GM23338 (cell line): ENCODE measurements around the gene CCDC191. TPM values are rescaled to one million over a fixed set of nuclear protein-coding genes. Genes with fewer than 3 reads are reported as not detected.

Experiments
- ATAC-seq: fragments of 200-7000 bp; cut with Tn5 transposase; 3 replicates; pipeline ENCODE4 v1.9.1; 2020
- DNase-seq: peaks from one replicate; pipeline ENCODE4 v3.0.0-alpha.2; 2015; ENCODE audit warnings: low spot score
- H2AFZ ChIP-seq: fragments of 200-600 bp; sonication (generic); 2 replicates; pipeline ENCODE4 v1.8.0; 2016; ENCODE audit warnings: antibody characterized with exemption, mild to moderate bottlenecking, moderate library complexity
- H3F3A ChIP-seq: fragments of 200-600 bp; sonication (generic); replicated peaks from 2 replicates; pipeline ENCODE4 v1.8.0; 2017; ENCODE audit warnings: antibody characterized with exemption, mixed run types, low read depth
- H3K27ac ChIP-seq: fragments of 200-600 bp; sonication (generic); 2 replicates; pipeline ENCODE4 v1.6.1; 2016; ENCODE audit warnings: low read depth
- H3K27me3 ChIP-seq: fragments of 200-600 bp; sonication (generic); 2 replicates; pipeline ENCODE4 v1.8.0; 2016; ENCODE audit warnings: mild to moderate bottlenecking, mixed run types, moderate library complexity; ENCODE audit not compliant: insufficient read depth
- H3K36me3 ChIP-seq: fragments of 200-600 bp; sonication (generic); 2 replicates; pipeline ENCODE4 v1.8.0; 2016; ENCODE audit warnings: mild to moderate bottlenecking; ENCODE audit not compliant: insufficient read depth
- H3K4me1 ChIP-seq: fragments of 200-600 bp; sonication (generic); 2 replicates; pipeline ENCODE4 v1.8.0; 2016; ENCODE audit warnings: mild to moderate bottlenecking, moderate library complexity; ENCODE audit not compliant: insufficient read depth
- H3K4me2 ChIP-seq: fragments of 200-600 bp; sonication (generic); 2 replicates; pipeline ENCODE4 v1.7.1; 2017; ENCODE audit warnings: mixed run types
- H3K4me3 ChIP-seq: fragments of 200-600 bp; sonication (generic); 2 replicates; pipeline ENCODE4 v1.6.1; 2016; ENCODE audit warnings: mixed run types
- H3K79me2 ChIP-seq: fragments of 200-600 bp; sonication (generic); replicated peaks from 2 replicates; pipeline ENCODE4 v1.8.0; 2017; ENCODE audit warnings: mild to moderate bottlenecking; ENCODE audit not compliant: insufficient read depth
- H3K9me2 ChIP-seq: fragments of 200-600 bp; sonication (generic); 2 replicates; pipeline ENCODE4 v1.8.0; 2017; ENCODE audit not compliant: insufficient read depth
- H4K20me1 ChIP-seq: fragments of 200-600 bp; sonication (generic); replicated peaks from 2 replicates; pipeline ENCODE4 v1.8.0; 2017; ENCODE audit warnings: mild to moderate bottlenecking; ENCODE audit not compliant: insufficient read depth
- H3K27ac Mint-ChIP-seq: 2 replicates; pipeline ENCODE4 v1.8.0; 2020; ENCODE audit warnings: inconsistent platforms, mild to moderate bottlenecking, moderate library complexity, mixed read lengths
- H3K27me3 Mint-ChIP-seq: 3 replicates; pipeline ENCODE4 v1.8.0; 2022; ENCODE audit warnings: low read depth, mild to moderate bottlenecking, moderate library complexity, mixed read lengths, inconsistent platforms; ENCODE audit not compliant: insufficient read depth, poor library complexity
- H3K36me3 Mint-ChIP-seq: 3 replicates; pipeline ENCODE4 v1.8.0; 2021; ENCODE audit warnings: low read depth, mild to moderate bottlenecking, inconsistent platforms, moderate library complexity, mixed read lengths
- H3K4me1 Mint-ChIP-seq: 3 replicates; pipeline ENCODE4 v1.8.0; 2020; ENCODE audit warnings: mild to moderate bottlenecking, inconsistent platforms, mixed read lengths
- H3K4me3 Mint-ChIP-seq: 3 replicates; pipeline ENCODE4 v1.8.0; 2021; ENCODE audit warnings: moderate library complexity, mild to moderate bottlenecking, inconsistent platforms, mixed read lengths
- H3K9me3 Mint-ChIP-seq: 3 replicates; pipeline ENCODE4 v1.8.0; 2020; ENCODE audit warnings: moderate library complexity, mild to moderate bottlenecking, inconsistent platforms, mixed read lengths
- CREB1 ChIP-seq: fragments of 250-450 bp; sonication (Bioruptor Pico); IDR thresholded peaks from 2 replicates; pipeline ENCODE4 v1.5.0; 2020; ENCODE audit warnings: low read depth, mild to moderate bottlenecking, moderate library complexity
- JUNB ChIP-seq: IDR thresholded peaks from one replicate; pipeline ENCODE4 v1.6.1; 2016; ENCODE audit warnings: antibody characterized with exemption; ENCODE audit not compliant: unreplicated experiment
- NANOG ChIP-seq: IDR thresholded peaks from 2 replicates; pipeline ENCODE4 v1.6.1; 2016; ENCODE audit warnings: antibody characterized with exemption, borderline replicate concordance
- POLR2AphosphoS5 ChIP-seq: IDR thresholded peaks from 2 replicates; pipeline ENCODE4 v1.6.1; 2016; ENCODE audit warnings: antibody characterized with exemption, low read depth
- STAT1 ChIP-seq: IDR thresholded peaks from one replicate; pipeline ENCODE4 v1.6.1; 2016; ENCODE audit warnings: antibody characterized with exemption; ENCODE audit not compliant: unreplicated experiment
- ZNF114 ChIP-seq: fragments of 250-450 bp; sonication (Bioruptor Pico); IDR thresholded peaks from 2 replicates; pipeline ENCODE4 v1.5.0; 2020; ENCODE audit warnings: mild to moderate bottlenecking, moderate library complexity
- ZNF331 ChIP-seq: fragments of 250-450 bp; sonication (Bioruptor Pico); IDR thresholded peaks from 2 replicates; pipeline ENCODE4 v1.5.0; 2020; ENCODE audit warnings: low read depth, mild to moderate bottlenecking, moderate library complexity
- polyA plus RNA-seq: library from polyadenylated mRNA; unstranded; fragments of >200 nt; fragmentation: Nextera tagmentation; extraction: Ambion mirVana; gene quantifications from 2 replicates; pipeline ENCODE4 v1.2.1, GENCODE V29; 2016
- total RNA-seq: library from RNA; depleted of rRNA; stranded (reverse); fragments of >200 nt; shearing (Covaris generic); gene quantifications from 2 replicates; pipeline ENCODE4 v1.2.3, GENCODE V29; 2014
- TF ChIP-seq, protein P1 (sequence below): IDR thresholded peaks from one replicate; pipeline ENCODE4 v1.6.1; 2018; ENCODE audit warnings: antibody characterized with exemption; ENCODE audit not compliant: unreplicated experiment
- TF ChIP-seq, protein P2 (sequence below): IDR thresholded peaks from 2 replicates; pipeline ENCODE4 v1.6.1; 2016; ENCODE audit warnings: antibody characterized with exemption
- TF ChIP-seq, protein P3 (sequence below), 2 experiments: fragments of 200-600 bp in 1 of 2; sonication (generic) in 1 of 2; conservative IDR thresholded peaks; 2 replicates each; pipeline versions ENCODE4 v1.5.1 to v1.6.1; 2016 to 2017; ENCODE audit warnings: antibody characterized with exemption in 2 of 2, low read depth in 2 of 2, mild to moderate bottlenecking in 2 of 2, moderate library complexity in 1 of 2

The CCDC191 gene
- total and polyA plus RNA-seq, 2 experiments from 2014 or later, result 2.0 to 2.9 TPM

DNA sequence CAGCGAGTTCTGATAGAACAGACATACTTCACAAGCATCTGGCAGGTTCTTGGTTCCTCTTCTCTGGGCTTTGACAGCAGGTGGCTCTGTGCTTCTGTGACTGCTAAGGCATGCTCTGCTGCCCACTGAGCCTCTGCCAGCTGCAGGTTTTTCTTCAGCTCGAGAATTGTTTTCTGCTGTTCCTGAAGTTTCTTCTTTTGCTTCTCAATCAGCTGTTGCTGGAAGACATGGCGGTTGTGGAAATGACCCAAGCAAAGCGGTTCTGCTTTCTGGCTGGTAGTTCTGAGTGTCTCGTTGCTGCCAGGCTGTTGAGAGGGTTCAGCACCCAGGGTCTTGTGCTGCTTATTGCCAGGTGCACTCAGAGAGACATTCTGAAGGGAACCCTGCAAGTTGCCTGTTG lies 50.8 kb downstream of the CCDC191 start:
- Mint-ChIP-seq H3K9me3 (peaks cover 6% of the 10 kb centered on the region; the same call in 2 of the 3 replicates), H3K27me3 (no peaks in the 10 kb centered on the region), H3K36me3 (peaks cover 4% of the 10 kb centered on the region; the same call in 1 of the 3 replicates), H3K4me1 (no peaks in the 10 kb centered on the region), H3K27ac (no peak overlapping the region), H3K4me3 (no peak overlapping the region)
- DNase-seq (no peak), ATAC-seq (no peak)
- Histone ChIP-seq H3K4me1 (no peaks in the 10 kb centered on the region), H3K4me3 (no peak overlapping the region), H2AFZ (no peak overlapping the region), H3K27me3 (no peaks in the 10 kb centered on the region), H3F3A (no peaks in the 10 kb centered on the region), H3K79me2 (no peaks in the 10 kb centered on the region), H3K4me2 (no peak overlapping the region), H3K9me2 (no peaks in the 10 kb centered on the region), H4K20me1 (no peaks in the 10 kb centered on the region), H3K36me3 (no peaks in the 10 kb centered on the region), H3K27ac (no peak overlapping the region)
- TF ChIP-seq CREB1 (CRISPR knock-in tag) (no peak), STAT1 (no peak)

DNA sequence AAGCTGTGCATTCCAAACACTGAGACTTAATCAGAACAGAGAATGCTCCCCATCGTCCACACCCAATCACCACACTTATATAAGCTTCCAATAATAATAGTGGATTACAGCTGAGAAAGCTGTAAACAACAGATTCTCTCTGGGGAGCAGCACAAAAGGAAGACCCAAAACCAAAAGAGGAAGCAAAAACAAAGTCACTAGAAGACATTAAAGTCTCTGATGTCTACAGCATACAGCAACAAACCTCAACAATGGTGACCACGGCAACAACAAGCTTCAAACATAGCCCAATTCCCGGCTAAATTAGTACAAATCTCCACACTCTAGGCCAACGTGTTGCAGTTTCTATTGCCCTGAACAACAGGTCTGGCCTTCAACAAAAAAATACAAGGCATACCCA lies 70.8 kb downstream of the CCDC191 start:
- DNase-seq (peak; percentile 17), ATAC-seq (no peak)
- H3K36me3 ChIP-seq, result no peaks in the 10 kb centered on the region
- Mint-ChIP-seq H3K4me1 (no peaks in the 10 kb centered on the region), H3K4me3 (no peak overlapping the region), H3K27ac (no peak overlapping the region), H3K9me3 (no peaks in the 10 kb centered on the region), H3K27me3 (no peaks in the 10 kb centered on the region), H3K36me3 (no peaks in the 10 kb centered on the region)
- no peaks in the 10 kb centered on the region for H4K20me1 ChIP-seq
- no peaks in the 10 kb centered on the region for H3K4me1 ChIP-seq
- no peak overlapping the region for H3K4me3 ChIP-seq
- H3K79me2 ChIP-seq, result no peaks in the 10 kb centered on the region
- H3F3A ChIP-seq, result no peaks in the 10 kb centered on the region
- H2AFZ ChIP-seq, result peak overlapping the region; percentile 88; the same call in 1 of the 2 replicates
- no peak overlapping the region for H3K27ac ChIP-seq
- no peaks in the 10 kb centered on the region for H3K27me3 ChIP-seq
- no peak overlapping the region for H3K4me2 ChIP-seq
- peaks cover 9% of the 10 kb centered on the region; the same call in 1 of the 2 replicates for H3K9me2 ChIP-seq
- TF ChIP-seq, protein P1, sequence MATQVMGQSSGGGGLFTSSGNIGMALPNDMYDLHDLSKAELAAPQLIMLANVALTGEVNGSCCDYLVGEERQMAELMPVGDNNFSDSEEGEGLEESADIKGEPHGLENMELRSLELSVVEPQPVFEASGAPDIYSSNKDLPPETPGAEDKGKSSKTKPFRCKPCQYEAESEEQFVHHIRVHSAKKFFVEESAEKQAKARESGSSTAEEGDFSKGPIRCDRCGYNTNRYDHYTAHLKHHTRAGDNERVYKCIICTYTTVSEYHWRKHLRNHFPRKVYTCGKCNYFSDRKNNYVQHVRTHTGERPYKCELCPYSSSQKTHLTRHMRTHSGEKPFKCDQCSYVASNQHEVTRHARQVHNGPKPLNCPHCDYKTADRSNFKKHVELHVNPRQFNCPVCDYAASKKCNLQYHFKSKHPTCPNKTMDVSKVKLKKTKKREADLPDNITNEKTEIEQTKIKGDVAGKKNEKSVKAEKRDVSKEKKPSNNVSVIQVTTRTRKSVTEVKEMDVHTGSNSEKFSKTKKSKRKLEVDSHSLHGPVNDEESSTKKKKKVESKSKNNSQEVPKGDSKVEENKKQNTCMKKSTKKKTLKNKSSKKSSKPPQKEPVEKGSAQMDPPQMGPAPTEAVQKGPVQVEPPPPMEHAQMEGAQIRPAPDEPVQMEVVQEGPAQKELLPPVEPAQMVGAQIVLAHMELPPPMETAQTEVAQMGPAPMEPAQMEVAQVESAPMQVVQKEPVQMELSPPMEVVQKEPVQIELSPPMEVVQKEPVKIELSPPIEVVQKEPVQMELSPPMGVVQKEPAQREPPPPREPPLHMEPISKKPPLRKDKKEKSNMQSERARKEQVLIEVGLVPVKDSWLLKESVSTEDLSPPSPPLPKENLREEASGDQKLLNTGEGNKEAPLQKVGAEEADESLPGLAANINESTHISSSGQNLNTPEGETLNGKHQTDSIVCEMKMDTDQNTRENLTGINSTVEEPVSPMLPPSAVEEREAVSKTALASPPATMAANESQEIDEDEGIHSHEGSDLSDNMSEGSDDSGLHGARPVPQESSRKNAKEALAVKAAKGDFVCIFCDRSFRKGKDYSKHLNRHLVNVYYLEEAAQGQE, result no peak
- TF ChIP-seq POLR2AphosphoS5 (no peak), JUNB (no peak), ZNF114 (CRISPR knock-in tag) (no peak), STAT1 (no peak), NANOG (no peak), ZNF331 (CRISPR knock-in tag) (no peak)
- TF ChIP-seq, protein P2, sequence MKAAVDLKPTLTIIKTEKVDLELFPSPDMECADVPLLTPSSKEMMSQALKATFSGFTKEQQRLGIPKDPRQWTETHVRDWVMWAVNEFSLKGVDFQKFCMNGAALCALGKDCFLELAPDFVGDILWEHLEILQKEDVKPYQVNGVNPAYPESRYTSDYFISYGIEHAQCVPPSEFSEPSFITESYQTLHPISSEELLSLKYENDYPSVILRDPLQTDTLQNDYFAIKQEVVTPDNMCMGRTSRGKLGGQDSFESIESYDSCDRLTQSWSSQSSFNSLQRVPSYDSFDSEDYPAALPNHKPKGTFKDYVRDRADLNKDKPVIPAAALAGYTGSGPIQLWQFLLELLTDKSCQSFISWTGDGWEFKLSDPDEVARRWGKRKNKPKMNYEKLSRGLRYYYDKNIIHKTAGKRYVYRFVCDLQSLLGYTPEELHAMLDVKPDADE, result no peak
- TF ChIP-seq, protein P3, sequence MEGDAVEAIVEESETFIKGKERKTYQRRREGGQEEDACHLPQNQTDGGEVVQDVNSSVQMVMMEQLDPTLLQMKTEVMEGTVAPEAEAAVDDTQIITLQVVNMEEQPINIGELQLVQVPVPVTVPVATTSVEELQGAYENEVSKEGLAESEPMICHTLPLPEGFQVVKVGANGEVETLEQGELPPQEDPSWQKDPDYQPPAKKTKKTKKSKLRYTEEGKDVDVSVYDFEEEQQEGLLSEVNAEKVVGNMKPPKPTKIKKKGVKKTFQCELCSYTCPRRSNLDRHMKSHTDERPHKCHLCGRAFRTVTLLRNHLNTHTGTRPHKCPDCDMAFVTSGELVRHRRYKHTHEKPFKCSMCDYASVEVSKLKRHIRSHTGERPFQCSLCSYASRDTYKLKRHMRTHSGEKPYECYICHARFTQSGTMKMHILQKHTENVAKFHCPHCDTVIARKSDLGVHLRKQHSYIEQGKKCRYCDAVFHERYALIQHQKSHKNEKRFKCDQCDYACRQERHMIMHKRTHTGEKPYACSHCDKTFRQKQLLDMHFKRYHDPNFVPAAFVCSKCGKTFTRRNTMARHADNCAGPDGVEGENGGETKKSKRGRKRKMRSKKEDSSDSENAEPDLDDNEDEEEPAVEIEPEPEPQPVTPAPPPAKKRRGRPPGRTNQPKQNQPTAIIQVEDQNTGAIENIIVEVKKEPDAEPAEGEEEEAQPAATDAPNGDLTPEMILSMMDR (conservative IDR thresholded peaks at IDR 0.05; ENCODE audit: low read depth in 2 of 2), result no peak
